ACHN (cell line): ENCODE results near the gene GMDS.

Source experiments
- DNase-seq: peaks from one replicate; pipeline ENCODE4 v3.0.0-alpha.2; 2015
- in situ Hi-C: cut with HindIII; loops from 2 replicates; pipeline ENCODE4 v1.10.0; 2017; ENCODE audit warnings: low sequenced_read_pairs, low pct_ligation_motif_present, low pct_unique_long_range_greater_than_20kb

GMDS gene

DNA sequence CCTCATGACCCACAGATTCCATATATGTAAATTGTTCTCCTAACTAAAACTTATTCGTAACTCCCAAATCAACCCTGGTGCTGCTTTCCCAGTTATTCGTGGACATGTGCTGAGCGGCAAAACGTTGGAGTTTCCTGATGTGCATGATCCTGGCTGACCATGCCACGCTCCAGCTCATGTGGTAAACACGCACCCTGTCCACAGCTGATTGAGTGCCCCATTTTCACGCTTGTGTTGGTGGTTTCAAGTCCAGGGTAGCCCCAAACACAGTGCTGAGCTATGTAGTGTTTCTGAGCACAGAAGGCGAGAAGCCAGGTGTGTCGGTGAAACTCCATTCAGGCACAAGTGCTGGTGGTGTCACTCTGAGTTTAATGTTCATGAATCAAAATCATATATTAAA lies 654.8 kb downstream of the GMDS start:
- in situ Hi-C loops, result no loop called here
- no peak for DNase-seq

DNA sequence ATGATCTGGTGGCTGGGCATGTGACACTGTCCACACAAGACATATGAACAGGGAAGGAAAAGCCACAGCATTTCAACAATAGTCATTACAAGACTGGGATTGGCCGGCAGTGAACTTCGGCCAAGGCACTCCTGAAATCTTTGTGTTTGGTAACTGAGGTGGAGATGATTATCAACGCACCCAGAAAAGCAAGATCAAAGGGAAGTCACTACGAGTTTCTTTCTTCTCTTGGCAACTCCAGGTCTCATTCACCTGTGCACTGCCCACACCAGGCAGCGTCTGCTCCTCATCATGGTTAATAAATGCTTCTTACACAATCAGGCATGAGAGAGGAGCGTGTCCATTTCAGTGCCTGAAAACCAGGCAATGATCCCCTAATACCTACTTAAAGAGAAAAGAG lies 656.2 kb downstream of the GMDS start:
- in situ Hi-C loops, result no loop called here
- no peak for DNase-seq

DNA sequence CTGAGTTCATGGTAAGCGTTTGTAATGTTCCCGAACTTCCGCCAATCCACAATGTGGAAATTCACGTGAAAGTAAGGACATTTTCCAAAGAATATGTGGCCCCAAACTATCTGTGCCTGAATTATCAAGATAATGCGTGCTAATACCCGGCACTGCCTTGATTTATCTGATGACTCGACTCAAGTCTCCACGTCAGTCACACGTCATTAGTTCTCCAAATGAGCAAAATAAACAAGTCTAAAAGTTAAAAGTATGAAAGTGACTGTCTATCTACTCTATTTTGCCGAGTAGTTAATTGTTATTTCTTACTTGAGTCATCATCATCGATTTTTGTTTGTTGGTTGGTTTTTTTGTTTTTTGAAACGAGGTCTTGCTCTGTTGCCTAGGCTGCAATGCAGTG lies 657.4 kb downstream of the GMDS start:
- in situ Hi-C loops, result no loop called here
- no peak for DNase-seq

DNA sequence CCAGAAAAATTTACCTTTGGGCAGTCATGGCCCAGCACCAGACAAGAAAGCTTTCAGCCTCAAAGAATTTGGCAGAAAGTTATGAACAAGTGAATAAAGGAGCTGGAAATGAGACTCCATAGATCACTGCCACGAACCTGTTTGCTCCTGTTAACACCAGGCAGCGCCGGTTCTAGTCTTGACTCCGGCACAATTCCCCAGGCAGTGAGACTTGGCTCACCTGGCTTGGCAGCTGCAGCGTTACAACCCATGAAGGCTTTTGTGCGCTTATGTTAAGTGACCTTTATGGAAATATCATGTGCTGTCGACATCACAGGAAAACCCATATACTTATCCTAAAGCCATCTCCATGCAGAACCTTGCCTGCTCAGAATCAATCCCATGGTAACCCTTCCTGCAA lies 657.9 kb downstream of the GMDS start:
- DNase-seq, result no peak
- in situ Hi-C loops, result no loop called here

DNA sequence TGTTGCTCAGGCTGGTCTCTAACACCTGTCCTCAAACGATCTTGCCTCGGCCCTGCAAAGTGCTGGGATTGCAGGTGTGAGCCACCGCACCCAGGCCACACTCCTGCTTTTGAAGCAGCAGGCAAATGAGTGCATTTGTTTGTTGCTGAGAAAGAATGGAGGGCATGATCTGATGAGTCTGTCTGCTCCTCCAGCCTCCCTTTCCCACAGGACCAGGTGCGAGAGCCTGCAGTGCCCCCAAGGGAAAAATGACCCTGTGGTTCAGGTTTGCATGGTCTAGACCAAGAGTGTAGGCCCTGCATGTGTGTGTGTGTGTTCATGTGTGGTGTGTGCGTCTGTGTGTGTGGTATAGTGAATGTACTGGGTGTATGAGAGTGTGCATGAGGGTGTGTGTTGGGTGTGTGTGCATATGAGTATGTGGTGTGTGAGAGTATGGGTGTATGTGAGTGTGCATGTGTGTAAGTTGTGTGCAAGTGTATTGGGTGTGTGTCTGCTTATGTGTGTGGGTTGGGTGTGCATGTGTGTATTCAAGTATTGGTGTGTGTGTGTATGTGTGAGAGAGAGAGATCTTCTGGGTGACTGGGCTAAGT lies 658.4 kb downstream of the GMDS start:
- in situ Hi-C loops, result no loop called here
- DNase-seq, result no peak

DNA sequence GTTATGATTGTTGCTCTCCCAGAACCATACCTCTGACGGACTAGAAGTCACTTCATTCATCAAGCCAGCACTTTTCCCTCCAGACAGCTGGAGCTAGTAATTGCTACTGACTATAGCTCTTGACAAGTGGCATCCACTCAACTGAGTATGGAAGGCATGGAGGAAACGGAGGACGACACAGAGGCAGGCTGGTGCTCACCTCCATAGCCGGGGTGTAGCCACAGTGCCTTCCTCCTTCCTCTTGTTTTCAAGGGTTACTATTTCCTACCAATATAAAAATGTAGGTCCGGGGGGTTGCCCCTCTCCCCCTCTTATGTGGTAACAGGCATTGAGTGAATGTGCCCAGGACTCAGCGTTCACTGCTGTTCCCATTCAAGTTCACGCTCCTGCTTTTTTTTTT lies 659.1 kb downstream of the GMDS start:
- in situ Hi-C loops, result no loop called here
- no peak for DNase-seq

DNA sequence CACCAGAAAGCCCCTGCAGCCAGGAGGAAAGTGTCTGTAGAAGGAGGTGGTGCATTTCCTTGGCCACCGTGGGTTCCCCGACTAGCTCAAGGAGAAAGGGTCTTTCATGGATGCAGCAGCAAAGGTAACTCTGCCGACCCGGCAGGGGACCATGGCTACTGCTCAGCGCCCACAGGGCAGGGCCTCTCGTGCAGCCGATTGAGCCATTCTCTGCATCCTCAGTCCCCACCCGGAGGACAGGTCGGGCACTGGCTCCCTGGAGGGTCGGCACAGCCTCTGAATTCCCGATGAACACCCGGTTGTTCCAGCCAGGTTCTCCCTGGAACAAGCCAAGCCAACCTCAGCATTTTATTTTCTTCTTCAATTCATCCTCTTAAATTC lies 659.7 kb downstream of the GMDS start:
- no peak for DNase-seq
- in situ Hi-C loops, result no loop called here

DNA sequence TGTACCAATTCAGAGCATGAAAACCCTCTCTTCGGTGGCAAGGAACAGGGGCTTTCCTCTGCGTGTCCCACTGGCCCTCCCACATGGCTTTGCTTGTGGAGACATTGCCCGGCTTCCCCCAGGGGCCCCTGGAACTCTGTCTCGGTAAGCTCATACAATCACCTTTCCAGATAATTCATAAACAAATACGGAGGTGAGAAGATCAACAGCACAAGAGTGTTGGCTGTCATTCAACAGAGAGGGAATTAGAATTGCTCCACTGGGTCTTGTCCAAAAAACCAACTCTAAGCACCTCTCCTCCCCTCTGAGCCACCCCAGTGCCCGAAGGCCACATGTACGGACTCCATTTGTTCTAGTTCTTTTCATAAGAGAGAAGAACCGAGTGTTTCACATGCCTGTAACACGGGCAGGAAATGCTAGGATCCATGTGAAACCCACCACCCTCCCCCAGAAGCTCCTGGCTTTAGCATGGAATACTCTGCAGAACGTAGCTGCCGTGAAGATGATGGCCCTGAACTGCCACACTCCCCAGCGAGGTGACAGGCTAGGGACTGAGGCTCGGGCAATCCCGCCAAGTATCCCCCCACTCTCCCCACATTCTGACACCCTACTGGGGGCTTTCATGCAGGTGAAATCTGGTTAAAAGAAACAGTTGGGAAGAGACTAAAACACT lies 660.3 kb downstream of the GMDS start:
- no peak for DNase-seq
- in situ Hi-C loops, result no loop called here

DNA sequence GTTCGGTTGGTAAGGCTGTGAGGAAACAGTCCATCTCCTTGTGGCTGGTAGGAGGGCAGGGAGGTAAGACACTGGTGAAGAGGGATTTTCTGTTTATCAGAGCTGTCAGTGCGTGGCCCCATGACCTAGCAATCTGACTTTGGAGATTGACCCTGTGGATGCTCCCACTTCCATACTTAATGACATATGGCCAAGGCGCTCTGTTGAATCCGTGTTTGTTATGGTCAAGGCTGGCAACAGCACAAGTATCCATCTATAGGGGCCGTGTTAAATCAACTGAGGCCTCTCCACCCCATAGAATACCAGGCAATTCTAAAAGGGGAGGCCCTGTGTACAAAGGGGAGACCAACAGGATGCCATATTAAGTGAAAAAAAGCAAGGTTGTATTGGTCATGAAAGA lies 661.3 kb downstream of the GMDS start:
- in situ Hi-C loops, result no loop called here
- DNase-seq, result no peak

DNA sequence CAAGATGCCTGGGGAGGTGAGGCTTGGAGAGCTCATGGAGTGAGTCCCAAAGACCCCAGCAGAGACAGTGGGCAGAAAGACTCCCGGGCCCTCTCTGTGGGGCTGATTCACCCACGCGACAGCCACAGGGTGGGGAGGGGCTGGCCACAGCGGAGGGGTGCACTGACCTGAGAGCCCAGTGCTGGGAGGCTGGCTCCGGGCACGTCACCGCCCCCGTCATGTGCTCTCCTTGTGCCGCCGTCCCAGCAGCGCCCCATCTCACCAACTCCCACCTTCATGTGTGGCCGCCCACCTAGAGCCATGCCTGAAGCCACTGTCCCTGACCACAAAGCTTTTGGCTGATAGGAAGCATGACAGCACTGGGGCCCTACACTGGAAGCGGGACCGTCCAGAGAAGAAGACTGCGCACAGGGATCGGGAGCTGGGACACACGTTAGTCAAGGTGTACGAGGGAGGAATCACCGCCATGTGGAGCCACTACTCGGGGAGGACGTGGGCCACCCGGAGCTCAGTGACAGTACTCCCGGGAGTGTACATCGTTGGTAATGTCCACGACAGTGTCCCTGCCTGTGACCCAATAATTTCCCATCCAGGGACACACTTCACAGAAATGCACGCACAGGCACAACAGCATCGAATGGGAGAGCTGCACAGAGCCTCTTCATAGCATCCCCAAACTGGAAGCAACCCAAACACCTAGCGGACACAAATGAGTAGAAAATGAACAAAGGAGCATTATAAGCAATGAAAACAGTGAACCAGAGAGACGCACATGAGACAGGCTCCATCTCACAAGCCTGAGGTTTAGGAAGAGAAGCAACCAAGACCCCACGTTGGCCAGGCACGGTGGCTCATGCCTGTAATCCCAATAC lies 664.0 kb downstream of the GMDS start:
- DNase-seq, result no peak
- in situ Hi-C loops, result no loop called here

DNA sequence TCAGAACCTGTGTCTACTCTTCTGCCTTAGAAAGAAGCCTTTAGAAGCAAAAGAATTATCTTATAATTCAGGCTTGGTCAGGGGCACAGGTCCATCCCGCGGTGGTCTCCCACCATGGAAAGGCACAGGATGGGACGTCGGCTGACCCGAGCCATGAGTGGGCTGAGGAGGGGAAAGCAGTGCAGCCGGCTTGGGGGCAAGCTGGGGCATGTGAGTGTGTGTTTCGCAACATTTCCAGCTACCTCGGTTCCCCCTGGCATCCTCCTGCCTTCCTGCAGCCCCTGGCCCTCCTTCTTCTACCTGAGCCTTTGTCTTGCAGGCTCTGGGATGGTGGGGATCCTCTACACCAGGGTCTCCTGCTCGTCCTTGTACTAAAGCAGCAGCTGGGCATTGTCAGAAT lies 664.8 kb downstream of the GMDS start:
- in situ Hi-C loops, result no loop called here
- DNase-seq, result no peak

DNA sequence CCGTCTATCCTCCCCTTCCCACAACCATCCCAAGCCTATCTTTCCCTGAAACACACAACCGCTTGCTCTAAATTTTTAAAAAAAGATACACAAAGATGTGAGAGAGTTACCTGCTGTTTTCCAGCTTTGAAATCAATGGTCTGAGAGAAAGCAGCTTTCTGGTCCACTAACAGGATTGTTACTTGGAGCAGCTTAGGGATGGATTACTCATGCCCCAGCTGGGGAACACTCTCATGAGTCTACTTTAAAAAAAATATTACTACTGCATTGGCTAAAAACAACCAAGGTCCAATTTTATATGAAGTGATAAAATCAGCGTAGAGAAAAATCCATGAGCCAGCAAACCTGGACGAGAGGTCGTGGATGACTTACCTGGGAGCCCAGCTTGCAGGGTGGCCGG lies 665.3 kb downstream of the GMDS start:
- in situ Hi-C loops, result no loop called here
- no peak for DNase-seq

DNA sequence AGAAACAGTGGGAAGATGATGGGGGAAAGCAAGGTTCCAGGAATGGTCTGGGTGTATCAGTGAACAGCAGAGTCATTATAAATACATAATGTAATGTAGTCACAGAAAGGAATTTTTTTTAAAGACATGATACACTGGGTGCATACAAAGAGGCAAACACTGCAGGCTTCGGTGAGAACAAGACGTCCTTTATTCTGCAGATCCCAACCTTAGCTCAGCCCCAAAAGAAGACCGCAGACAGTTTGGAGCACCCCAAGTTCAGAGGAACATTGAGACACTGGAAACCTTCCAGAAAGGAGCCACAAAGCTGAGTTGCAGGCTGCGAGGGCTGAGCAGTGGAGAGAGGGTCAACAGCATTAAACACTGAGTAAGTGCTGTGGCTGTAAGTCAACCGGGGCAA lies 666.3 kb downstream of the GMDS start:
- no peak for DNase-seq
- in situ Hi-C loops, result no loop called here

DNA sequence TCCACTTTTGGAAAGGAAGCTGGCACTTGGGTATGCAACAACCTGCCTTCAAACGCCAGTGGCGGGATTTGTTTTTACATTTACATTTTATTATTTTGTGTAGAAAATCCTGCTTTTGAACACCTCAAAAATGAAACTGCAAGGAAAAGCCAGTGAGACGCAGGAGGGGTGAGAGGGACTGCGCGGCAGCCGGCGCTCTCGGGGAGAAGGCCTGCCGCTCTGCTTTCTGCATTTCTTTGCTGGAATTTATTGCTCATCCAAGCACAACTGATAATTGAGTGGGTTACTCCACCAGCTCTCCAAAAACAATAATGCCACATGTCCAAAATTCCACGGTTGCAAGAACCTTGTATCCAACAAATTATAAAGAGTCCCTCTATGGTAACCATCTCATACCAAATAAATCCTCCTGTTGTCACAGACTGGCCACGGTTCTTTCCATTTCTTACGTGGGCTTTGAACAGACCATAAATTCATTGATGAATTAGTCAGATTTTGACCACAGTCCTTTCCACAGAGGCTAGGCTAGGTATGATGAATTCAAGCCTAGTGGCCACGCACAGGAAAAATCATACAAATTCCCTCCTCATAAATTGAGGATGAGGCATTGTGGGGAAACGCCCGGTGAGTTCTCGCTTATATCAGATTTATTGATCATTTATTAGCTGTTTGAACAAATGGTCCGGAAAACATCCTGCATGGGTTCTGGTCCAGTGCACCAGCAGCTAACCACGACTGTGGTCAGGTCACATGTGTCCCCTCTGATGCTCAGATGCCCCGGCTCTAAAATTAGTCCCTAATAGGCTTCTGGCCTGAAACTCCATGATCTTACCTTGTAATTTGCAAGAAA lies 667.3 kb downstream of the GMDS start:
- in situ Hi-C loops, result no loop called here
- no peak for DNase-seq

DNA sequence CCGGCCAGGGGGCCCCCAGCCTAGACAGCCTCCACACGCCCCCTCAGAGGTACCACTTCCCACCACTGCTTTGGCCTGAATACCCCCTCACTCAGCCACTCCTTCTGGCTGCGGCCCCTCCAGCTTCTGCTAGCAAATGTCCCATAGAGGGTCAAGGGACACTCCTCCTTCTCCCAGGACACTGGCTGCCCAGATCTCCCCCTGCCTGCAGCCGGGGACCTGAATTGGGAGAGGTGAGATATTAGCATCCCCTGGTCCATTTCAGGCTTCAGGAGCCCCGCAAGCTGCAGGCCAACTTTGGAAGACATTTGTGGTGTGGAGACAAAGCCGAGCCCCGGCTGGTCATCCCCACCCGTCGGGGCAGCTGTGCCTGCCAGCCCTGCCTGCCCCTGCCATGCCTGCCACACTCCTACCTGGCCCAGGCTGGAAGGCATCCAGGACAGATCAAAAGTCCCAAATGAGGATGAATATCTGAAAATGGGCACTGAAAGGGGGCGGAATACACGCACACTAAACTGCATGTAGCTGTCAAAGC lies 668.2 kb downstream of the GMDS start:
- in situ Hi-C loops, result no loop called here
- no peak for DNase-seq

DNA sequence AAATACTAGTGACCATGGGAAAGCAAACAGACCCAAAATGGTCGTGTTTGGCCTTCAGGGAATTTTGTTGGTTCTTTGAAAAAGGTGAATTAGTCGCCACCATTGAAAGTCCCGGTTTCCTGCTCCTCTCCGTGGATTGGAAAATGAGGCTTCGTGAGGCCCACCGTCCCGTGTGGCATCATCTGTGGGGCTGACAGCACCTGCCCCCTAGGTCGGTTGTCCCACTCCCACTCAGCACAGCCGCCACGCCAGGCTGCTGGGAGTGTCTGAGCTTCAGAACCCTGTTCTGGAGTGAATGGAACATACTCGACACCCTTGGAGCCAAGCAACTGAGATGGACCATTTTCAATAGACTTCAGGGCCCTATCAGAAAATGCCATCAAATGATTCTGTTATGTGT lies 668.7 kb downstream of the GMDS start:
- DNase-seq, result no peak
- in situ Hi-C loops, result no loop called here

DNA sequence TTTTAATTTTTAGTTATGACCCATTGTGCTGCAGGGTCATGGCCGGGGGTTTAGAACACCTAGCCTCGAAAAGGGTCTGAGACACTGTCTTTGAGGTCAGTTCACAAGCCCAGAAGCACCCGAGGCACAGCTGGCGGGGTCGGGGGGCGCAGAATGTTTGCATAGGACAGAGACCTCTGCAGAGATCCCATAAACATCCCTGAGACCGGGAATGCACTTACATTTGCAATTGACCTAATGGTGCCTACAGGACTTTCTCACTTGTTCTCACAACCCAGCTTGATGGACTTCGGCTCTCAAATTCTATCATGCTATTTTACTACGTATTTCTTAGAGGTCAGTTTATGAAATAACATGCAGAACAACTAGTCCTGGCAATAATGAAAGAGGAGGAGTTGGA lies 669.2 kb downstream of the GMDS start:
- DNase-seq, result no peak
- in situ Hi-C loops, result no loop called here

DNA sequence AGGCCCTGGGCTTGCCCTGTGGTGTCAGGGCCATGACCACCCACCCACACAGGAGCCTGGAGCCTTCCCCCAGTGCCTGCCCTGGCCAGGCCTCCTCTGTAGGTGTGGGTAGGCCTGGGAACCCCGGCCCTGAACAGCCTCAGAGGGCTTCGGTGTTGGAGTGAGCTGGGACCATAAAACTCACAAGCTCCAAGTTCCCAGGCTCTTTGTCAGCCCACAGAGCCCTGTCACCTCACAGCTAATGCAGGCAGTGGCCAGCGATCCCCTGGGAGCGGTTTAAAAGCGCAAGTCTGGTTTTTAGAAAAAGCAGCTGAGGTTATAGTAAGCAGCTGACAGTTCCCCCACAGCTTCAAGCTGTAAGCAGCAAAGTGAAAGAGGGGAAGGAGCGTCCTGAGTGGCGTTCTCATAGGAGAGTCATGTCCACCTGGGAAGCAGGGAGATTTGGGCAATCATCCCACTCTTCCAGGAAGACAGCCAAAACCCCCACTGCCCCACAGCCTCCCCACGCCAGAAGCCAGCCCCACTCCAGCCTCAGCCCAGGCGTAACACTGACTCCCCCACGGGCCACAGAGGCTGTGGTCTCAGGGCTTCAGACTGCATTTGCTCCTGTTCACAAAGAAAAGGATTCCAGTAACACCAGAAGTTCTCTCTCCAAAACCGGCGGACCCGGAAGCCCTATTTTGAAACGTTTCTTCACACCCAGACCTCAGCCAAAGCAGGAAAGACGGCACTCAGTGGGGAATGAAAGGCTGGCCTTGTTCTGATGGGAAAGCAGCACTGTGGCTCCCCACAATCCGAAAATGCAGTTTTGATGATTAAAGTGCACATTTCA lies 670.0 kb downstream of the GMDS start:
- DNase-seq, result no peak
- in situ Hi-C loops, result no loop called here
